ENCODE data around the gene TNRC6C.

GRCh38 chr17:77999413-78000173 lies 41.1 kb downstream of the TNRC6C start:
- no peak for TF ChIP-seq PBX3 (CRISPR knock-in tag; IDR thresholded peaks at IDR 0.05)
- TF ChIP-seq, protein P1, sequence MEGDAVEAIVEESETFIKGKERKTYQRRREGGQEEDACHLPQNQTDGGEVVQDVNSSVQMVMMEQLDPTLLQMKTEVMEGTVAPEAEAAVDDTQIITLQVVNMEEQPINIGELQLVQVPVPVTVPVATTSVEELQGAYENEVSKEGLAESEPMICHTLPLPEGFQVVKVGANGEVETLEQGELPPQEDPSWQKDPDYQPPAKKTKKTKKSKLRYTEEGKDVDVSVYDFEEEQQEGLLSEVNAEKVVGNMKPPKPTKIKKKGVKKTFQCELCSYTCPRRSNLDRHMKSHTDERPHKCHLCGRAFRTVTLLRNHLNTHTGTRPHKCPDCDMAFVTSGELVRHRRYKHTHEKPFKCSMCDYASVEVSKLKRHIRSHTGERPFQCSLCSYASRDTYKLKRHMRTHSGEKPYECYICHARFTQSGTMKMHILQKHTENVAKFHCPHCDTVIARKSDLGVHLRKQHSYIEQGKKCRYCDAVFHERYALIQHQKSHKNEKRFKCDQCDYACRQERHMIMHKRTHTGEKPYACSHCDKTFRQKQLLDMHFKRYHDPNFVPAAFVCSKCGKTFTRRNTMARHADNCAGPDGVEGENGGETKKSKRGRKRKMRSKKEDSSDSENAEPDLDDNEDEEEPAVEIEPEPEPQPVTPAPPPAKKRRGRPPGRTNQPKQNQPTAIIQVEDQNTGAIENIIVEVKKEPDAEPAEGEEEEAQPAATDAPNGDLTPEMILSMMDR (tag by site-specific recombination; IDR thresholded peaks at IDR 0.05), result no peak
- TF ChIP-seq ZNF274 (IDR thresholded peaks at IDR 0.05; ENCODE audit: low read length), result no peak
- no peak for TF ChIP-seq ZNF274 (tag by site-specific recombination; IDR thresholded peaks at IDR 0.05; ENCODE audit: borderline replicate concordance)
- TF ChIP-seq ZNF37A (tag by site-specific recombination; IDR thresholded peaks at IDR 0.05), result no peak
- TF ChIP-seq ZNF394 (tag by site-specific recombination; IDR thresholded peaks at IDR 0.05; ENCODE audit: borderline replicate concordance), result no peak

Measured in HEK293 (cell line).